MM.1S (cell line): ENCODE results near the gene UST.

Experiments
- DNase-seq: peaks from one replicate; pipeline ENCODE4 v3.0.0-alpha.2; 2015
- H2AFZ ChIP-seq: fragments of 300-600 bp; sonication (generic); 2 replicates; pipeline ENCODE4 v1.6.0; 2016; ENCODE audit warnings: antibody characterized with exemption, low read length
- H3F3A ChIP-seq: fragments of 300-600 bp; sonication (generic); 2 replicates; pipeline ENCODE4 v1.6.1; 2016; ENCODE audit warnings: mild to moderate bottlenecking, antibody characterized with exemption, low read length, moderate library complexity, mixed read lengths; ENCODE audit not compliant: insufficient read depth
- H3K27ac ChIP-seq: fragments of 300-600 bp; sonication (generic); 2 replicates; pipeline ENCODE4 v1.5.1; 2016; ENCODE audit warnings: mild to moderate bottlenecking, low read length
- H3K27me3 ChIP-seq: fragments of 300-600 bp; sonication (generic); replicated peaks from 2 replicates; pipeline ENCODE4 v1.6.0; 2016; ENCODE audit warnings: low read length; ENCODE audit not compliant: insufficient read depth
- H3K36me3 ChIP-seq: fragments of 300-600 bp; sonication (generic); replicated peaks from 2 replicates; pipeline ENCODE4 v1.6.1; 2016; ENCODE audit warnings: mild to moderate bottlenecking, low read length, mixed read lengths; ENCODE audit not compliant: insufficient read depth
- H3K4me1 ChIP-seq: fragments of 300-600 bp; sonication (generic); 2 replicates; pipeline ENCODE4 v1.6.1; 2016; ENCODE audit warnings: low read length, mixed read lengths
- H3K4me2 ChIP-seq: fragments of 300-600 bp; sonication (generic); 2 replicates; pipeline ENCODE4 v1.6.0; 2016; ENCODE audit warnings: low read depth, low read length
- H3K4me3 ChIP-seq: fragments of 300-600 bp; sonication (generic); 2 replicates; pipeline ENCODE4 v1.5.1; 2016; ENCODE audit warnings: low read length, mixed read lengths
- H3K79me2 ChIP-seq: fragments of 300-600 bp; sonication (generic); 2 replicates; pipeline ENCODE4 v1.6.1; 2016; ENCODE audit warnings: mixed run types, low read length, mixed read lengths
- H3K9ac ChIP-seq: fragments of 300-600 bp; sonication (generic); 2 replicates; pipeline ENCODE4 v1.6.1; 2016; ENCODE audit warnings: low read length, mixed read lengths
- H3K9me2 ChIP-seq: fragments of 300-600 bp; sonication (generic); replicated peaks from 2 replicates; pipeline ENCODE4 v1.6.1; 2016; ENCODE audit warnings: mild to moderate bottlenecking, low read length, mixed read lengths; ENCODE audit not compliant: insufficient read depth
- H3K9me3 ChIP-seq: fragments of 300-600 bp; sonication (generic); replicated peaks from 2 replicates; pipeline ENCODE4 v1.6.1; 2016; ENCODE audit warnings: mild to moderate bottlenecking, low read length, mixed read lengths; ENCODE audit not compliant: insufficient read depth
- H4K20me1 ChIP-seq: fragments of 300-600 bp; sonication (generic); 2 replicates; pipeline ENCODE4 v1.6.1; 2016; ENCODE audit warnings: mild to moderate bottlenecking, low read length, moderate library complexity, mixed read lengths; ENCODE audit not compliant: insufficient read depth
- EZH2 ChIP-seq: fragments of 300-600 bp; sonication (generic); optimal IDR thresholded peaks from 2 replicates; pipeline ENCODE3; 2017; ENCODE audit warnings: low read depth, mild to moderate bottlenecking, antibody characterized with exemption, low read length, mixed read lengths
- EZH2phosphoT487 ChIP-seq: fragments of 300-600 bp; sonication (generic); IDR thresholded peaks from 2 replicates; pipeline ENCODE4 v1.6.1; 2018; ENCODE audit warnings: antibody characterized with exemption, low read length
- TF ChIP-seq, protein P1 (sequence below): fragments of 300-600 bp; sonication (generic); IDR thresholded peaks from 2 replicates; pipeline ENCODE4 v1.5.1; 2016; ENCODE audit warnings: antibody characterized with exemption, low read length, mixed read lengths

Gene UST

DNA sequence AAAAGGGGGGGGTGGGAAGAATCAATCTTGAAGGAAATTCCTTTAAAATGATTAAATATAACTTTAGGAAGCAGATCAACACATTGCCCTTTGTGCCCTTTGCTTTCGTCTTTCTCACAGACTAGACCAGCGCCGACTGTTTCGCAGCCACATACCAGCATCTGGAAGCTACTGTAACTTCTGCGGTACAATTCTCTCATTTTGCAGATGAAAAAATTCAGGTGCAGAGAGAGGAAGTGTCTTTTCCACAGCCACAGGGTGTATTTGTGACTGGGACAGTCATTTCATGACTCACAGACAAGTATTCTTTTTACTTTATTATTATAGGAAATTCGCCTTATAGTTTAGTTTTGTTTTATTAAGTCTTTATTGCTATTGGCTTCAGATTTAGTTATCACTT lies 84.2 kb downstream of the UST start:
- Histone ChIP-seq H3K4me2 (no peak overlapping the region), H3K79me2 (no peaks in the 10 kb centered on the region), H3K27me3 (no peaks in the 10 kb centered on the region), H4K20me1 (no peaks in the 10 kb centered on the region), H3K9me3 (no peaks in the 10 kb centered on the region), H3K27ac (no peak overlapping the region), H3K9me2 (no peaks in the 10 kb centered on the region), H3K9ac (no peak overlapping the region), H3K4me3 (no peak overlapping the region), H3K4me1 (no peaks in the 10 kb centered on the region), H3K36me3 (no peaks in the 10 kb centered on the region), H2AFZ (no peak overlapping the region), H3F3A (no peaks in the 10 kb centered on the region)
- DNase-seq = no peak
- TF ChIP-seq, protein P1, sequence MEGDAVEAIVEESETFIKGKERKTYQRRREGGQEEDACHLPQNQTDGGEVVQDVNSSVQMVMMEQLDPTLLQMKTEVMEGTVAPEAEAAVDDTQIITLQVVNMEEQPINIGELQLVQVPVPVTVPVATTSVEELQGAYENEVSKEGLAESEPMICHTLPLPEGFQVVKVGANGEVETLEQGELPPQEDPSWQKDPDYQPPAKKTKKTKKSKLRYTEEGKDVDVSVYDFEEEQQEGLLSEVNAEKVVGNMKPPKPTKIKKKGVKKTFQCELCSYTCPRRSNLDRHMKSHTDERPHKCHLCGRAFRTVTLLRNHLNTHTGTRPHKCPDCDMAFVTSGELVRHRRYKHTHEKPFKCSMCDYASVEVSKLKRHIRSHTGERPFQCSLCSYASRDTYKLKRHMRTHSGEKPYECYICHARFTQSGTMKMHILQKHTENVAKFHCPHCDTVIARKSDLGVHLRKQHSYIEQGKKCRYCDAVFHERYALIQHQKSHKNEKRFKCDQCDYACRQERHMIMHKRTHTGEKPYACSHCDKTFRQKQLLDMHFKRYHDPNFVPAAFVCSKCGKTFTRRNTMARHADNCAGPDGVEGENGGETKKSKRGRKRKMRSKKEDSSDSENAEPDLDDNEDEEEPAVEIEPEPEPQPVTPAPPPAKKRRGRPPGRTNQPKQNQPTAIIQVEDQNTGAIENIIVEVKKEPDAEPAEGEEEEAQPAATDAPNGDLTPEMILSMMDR = no peak
- TF ChIP-seq EZH2 = no peak
- no peak for TF ChIP-seq EZH2phosphoT487

- TF ChIP-seq, protein P1 = no peak
- TF ChIP-seq EZH2 (no peak), EZH2phosphoT487 (no peak)
- H3K4me2 ChIP-seq = no peak overlapping the region
- no peak overlapping the region for H3K4me3 ChIP-seq
- no peak overlapping the region for H3K27ac ChIP-seq
- H3K27me3 ChIP-seq = no peaks in the 10 kb centered on the region
- no peak for DNase-seq
- no peak overlapping the region for H2AFZ ChIP-seq
- H3K9me2 ChIP-seq = no peaks in the 10 kb centered on the region
- no peaks in the 10 kb centered on the region for H3K9me3 ChIP-seq
- H4K20me1 ChIP-seq = no peaks in the 10 kb centered on the region
- H3K4me1 ChIP-seq = no peaks in the 10 kb centered on the region
- no peak overlapping the region for H3K9ac ChIP-seq
- H3F3A ChIP-seq = no peaks in the 10 kb centered on the region
- H3K36me3 ChIP-seq = no peaks in the 10 kb centered on the region
- H3K79me2 ChIP-seq = no peaks in the 10 kb centered on the region
Observed at GRCh38 chr6:148831531-148831930, 84.7 kb downstream of the UST start.

DNA sequence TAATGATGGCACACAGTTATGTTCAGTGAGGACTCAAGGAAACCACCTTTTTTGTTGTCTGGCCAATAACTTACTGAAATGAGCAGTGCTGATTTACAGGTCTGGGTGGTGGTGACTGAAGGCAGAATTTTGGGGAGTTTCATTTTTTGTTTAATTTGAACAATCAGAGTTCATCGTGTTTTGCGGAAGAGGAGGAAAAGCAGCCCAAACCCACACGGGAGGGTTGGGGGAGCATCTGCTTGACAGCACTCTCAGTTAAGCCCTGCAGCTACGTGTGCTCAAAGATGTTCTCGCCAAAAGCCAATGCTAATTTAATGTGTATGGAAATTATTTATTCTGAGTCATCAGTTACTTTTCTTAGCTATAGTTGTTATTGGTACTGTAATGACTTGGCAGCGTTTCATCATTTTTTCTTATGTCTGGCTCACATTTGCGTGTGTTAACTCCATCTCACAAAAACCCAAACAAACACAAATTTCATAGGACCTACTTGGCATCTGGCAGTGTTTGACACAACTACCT lies 89.2 kb downstream of the UST start:
- Histone ChIP-seq H3K9me2 (no peaks in the 10 kb centered on the region), H3K4me3 (no peak overlapping the region), H3F3A (no peaks in the 10 kb centered on the region), H3K9ac (no peak overlapping the region), H3K9me3 (no peaks in the 10 kb centered on the region), H3K27ac (no peak overlapping the region), H3K4me1 (no peaks in the 10 kb centered on the region), H3K79me2 (no peaks in the 10 kb centered on the region), H2AFZ (no peak overlapping the region), H3K4me2 (no peak overlapping the region), H3K27me3 (no peaks in the 10 kb centered on the region), H3K36me3 (no peaks in the 10 kb centered on the region), H4K20me1 (no peaks in the 10 kb centered on the region)
- TF ChIP-seq, protein P1 = no peak
- TF ChIP-seq EZH2 (no peak), EZH2phosphoT487 (no peak)
- DNase-seq = no peak
